OCI-LY1 (cell line): Measurements from ENCODE around the gene DDX10.

Source experiments
- EZH2 ChIP-seq: fragments of 200-600 bp; sonication (generic), shearing (Covaris generic); IDR thresholded peaks from 2 replicates; pipeline ENCODE4 v1.8.0; 2017; ENCODE audit warnings: borderline replicate concordance, mixed run types, mild to moderate bottlenecking, antibody characterized with exemption, low read length, moderate library complexity, mixed read lengths
- TF ChIP-seq, protein P1 (sequence below): fragments of 200-600 bp; sonication (generic), shearing (Covaris generic); IDR thresholded peaks from 2 replicates; pipeline ENCODE4 v1.5.1; 2017; ENCODE audit warnings: mild to moderate bottlenecking, antibody characterized with exemption, low read length, moderate library complexity, mixed read lengths

- no peak for TF ChIP-seq EZH2
- TF ChIP-seq, protein P1, sequence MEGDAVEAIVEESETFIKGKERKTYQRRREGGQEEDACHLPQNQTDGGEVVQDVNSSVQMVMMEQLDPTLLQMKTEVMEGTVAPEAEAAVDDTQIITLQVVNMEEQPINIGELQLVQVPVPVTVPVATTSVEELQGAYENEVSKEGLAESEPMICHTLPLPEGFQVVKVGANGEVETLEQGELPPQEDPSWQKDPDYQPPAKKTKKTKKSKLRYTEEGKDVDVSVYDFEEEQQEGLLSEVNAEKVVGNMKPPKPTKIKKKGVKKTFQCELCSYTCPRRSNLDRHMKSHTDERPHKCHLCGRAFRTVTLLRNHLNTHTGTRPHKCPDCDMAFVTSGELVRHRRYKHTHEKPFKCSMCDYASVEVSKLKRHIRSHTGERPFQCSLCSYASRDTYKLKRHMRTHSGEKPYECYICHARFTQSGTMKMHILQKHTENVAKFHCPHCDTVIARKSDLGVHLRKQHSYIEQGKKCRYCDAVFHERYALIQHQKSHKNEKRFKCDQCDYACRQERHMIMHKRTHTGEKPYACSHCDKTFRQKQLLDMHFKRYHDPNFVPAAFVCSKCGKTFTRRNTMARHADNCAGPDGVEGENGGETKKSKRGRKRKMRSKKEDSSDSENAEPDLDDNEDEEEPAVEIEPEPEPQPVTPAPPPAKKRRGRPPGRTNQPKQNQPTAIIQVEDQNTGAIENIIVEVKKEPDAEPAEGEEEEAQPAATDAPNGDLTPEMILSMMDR = no peak
Observed at GRCh38 chr11:108758458-108758857, 93.6 kb downstream of the DDX10 start.
